ENCODE data around the gene KLHL6.

The KLHL6 gene

GRCh38 chr3:183485585-183485984 lies 69.9 kb downstream of the KLHL6 start:
- H3K27me3 ChIP-seq (ENCODE audit: insufficient read depth, poor library complexity, severe bottlenecking), result no peaks in the 10 kb centered on the region
- no peak for DNase-seq (ENCODE audit: low read depth in 1 of 2, low spot score in 1 of 2)
- TF ChIP-seq CTCF (IDR thresholded peaks at IDR 0.05; ENCODE audit: insufficient read depth, low read length), result no peak
- TF ChIP-seq REST (IDR thresholded peaks at IDR 0.05; ENCODE audit: insufficient replicate concordance, low read depth), result no peak
- no peak for TF ChIP-seq SPI1 (IDR thresholded peaks at IDR 0.05; ENCODE audit: borderline replicate concordance, low read depth)
- TF ChIP-seq POLR2AphosphoS5 (IDR thresholded peaks at IDR 0.05; ENCODE audit: low read depth), result no peak
- H3K4me3 ChIP-seq (replicated peaks; ENCODE audit: insufficient read depth, low read length), result no peak overlapping the region
- no peak overlapping the region for H3K27ac ChIP-seq (replicated peaks)

- no peak for DNase-seq (ENCODE audit: low read depth in 1 of 2, low spot score in 1 of 2)
- H3K4me3 ChIP-seq (replicated peaks; ENCODE audit: insufficient read depth, low read length), result no peak overlapping the region
- no peak overlapping the region for H3K27ac ChIP-seq (replicated peaks)
- TF ChIP-seq REST (IDR thresholded peaks at IDR 0.05; ENCODE audit: insufficient replicate concordance, low read depth) (no peak), CTCF (IDR thresholded peaks at IDR 0.05; ENCODE audit: insufficient read depth, low read length) (no peak), POLR2AphosphoS5 (IDR thresholded peaks at IDR 0.05; ENCODE audit: low read depth) (no peak), SPI1 (IDR thresholded peaks at IDR 0.05; ENCODE audit: borderline replicate concordance, low read depth) (no peak), GABPA (IDR thresholded peaks at IDR 0.05; ENCODE audit: low read depth) (no peak)
- no peaks in the 10 kb centered on the region for H3K27me3 ChIP-seq (ENCODE audit: insufficient read depth, poor library complexity, severe bottlenecking)
Measured at GRCh38 chr3:183485093-183485492, 70.4 kb downstream of the KLHL6 start.

- TF ChIP-seq REST (IDR thresholded peaks at IDR 0.05; ENCODE audit: insufficient replicate concordance, low read depth) (no peak), SPI1 (IDR thresholded peaks at IDR 0.05; ENCODE audit: borderline replicate concordance, low read depth) (no peak), CTCF (IDR thresholded peaks at IDR 0.05; ENCODE audit: insufficient read depth, low read length) (no peak), POLR2AphosphoS5 (IDR thresholded peaks at IDR 0.05; ENCODE audit: low read depth) (no peak), GABPA (IDR thresholded peaks at IDR 0.05; ENCODE audit: low read depth) (no peak)
- Histone ChIP-seq H3K27ac (replicated peaks) (no peak overlapping the region), H3K27me3 (ENCODE audit: insufficient read depth, poor library complexity, severe bottlenecking) (no peaks in the 10 kb centered on the region), H3K4me3 (replicated peaks; ENCODE audit: insufficient read depth, low read length) (no peak overlapping the region)
- no peak for DNase-seq (ENCODE audit: low read depth in 1 of 2, low spot score in 1 of 2)
Measured at GRCh38 chr3:183484431-183485075, 71.0 kb downstream of the KLHL6 start.
